AG04449 (cell line): ENCODE data around the gene CILP2.

Source experiments
- CTCF ChIA-PET: fragments of 350-600 bp; formaldehyde crosslinking; extraction: SDS; loops from one replicate; lab custom pipeline; 2021; ENCODE audit warnings: antibody characterized with exemption; lab: Yijun Ruan, JAX
- POLR2A ChIA-PET: fragments of 400-600, 350-600 bp; formaldehyde crosslinking; extraction: SDS; loops from one replicate; lab custom pipeline; 2020; ENCODE audit warnings: antibody characterized with exemption, inconsistent platforms; lab: Yijun Ruan, JAX
- DNase-seq: peaks from one replicate; pipeline ENCODE4 v3.0.0-alpha.2; 2010; ENCODE audit warnings: low read depth, low spot score
- H3K4me3 ChIP-seq: 2 replicates; pipeline ENCODE4 v1.5.1; 2011; ENCODE audit warnings: low read depth, mild to moderate bottlenecking, control low read depth, low read length
- CTCF ChIP-seq: IDR thresholded peaks from one replicate; pipeline ENCODE4 v1.5.1; 2011; ENCODE audit warnings: mild to moderate bottlenecking, moderate library complexity, low read length, control low read depth, inconsistent platforms; ENCODE audit not compliant: insufficient read depth; ENCODE audit errors: missing control alignments

Gene CILP2

GRCh38 chr19:19504754-19505668 lies 33.1 kb upstream of the CILP2 start:
- DNase-seq: no peak
- ChIA-PET POLR2A (interaction anchor here (1.1 kb wide), 1 partner anchor 11 kb away, joined by 3 read pairs; the partner anchor contains the start of gene NDUFA13), CTCF (interaction anchor here (0.6 to 1.5 kb wide), 6 partner anchors 14 to 139 kb away, joined by 3 to 5 read pairs (median 4); partner anchors contain the start of gene GMIP)
- TF ChIP-seq CTCF: no peak
- no peak overlapping the region for H3K4me3 ChIP-seq

- no peak for TF ChIP-seq CTCF
- CTCF ChIA-PET: interaction anchor here (1.3 to 1.5 kb wide), 3 partner anchors 15 to 27 kb away, joined by 3 to 5 read pairs (median 5); no protein-coding TSS in a partner anchor
Observed at GRCh38 chr19:19505669-19506326, 32.3 kb upstream of the CILP2 start.

GRCh38 chr19:19506592-19506991 lies 31.5 kb upstream of the CILP2 start:
- CTCF ChIA-PET: no interaction called here
- H3K4me3 ChIP-seq: no peak overlapping the region
- TF ChIP-seq CTCF: no peak
- DNase-seq: no peak
- POLR2A ChIA-PET: no interaction called here

More at GRCh38 chr19:19505669-19506326, 32.3 kb upstream of the CILP2 start:
- H3K4me3 ChIP-seq: no peak overlapping the region
- POLR2A ChIA-PET: no interaction called here
- DNase-seq: no peak

GRCh38 chr19:19507354-19507753 lies 30.7 kb upstream of the CILP2 start:
- ChIA-PET POLR2A (no interaction called here), CTCF (interaction anchor here (0.8 to 1.6 kb wide), 3 partner anchors 9 to 16 kb away, joined by 3 to 7 read pairs (median 3); partner anchors contain the start of gene NDUFA13)
- TF ChIP-seq CTCF: no peak
- H3K4me3 ChIP-seq: no peak overlapping the region
- no peak for DNase-seq

GRCh38 chr19:19508217-19508616 lies 29.8 kb upstream of the CILP2 start:
- POLR2A ChIA-PET: no interaction called here
- TF ChIP-seq CTCF: no peak
- DNase-seq: no peak
- H3K4me3 ChIP-seq: no peak overlapping the region
- CTCF ChIA-PET: interaction anchor here (0.8 to 1.6 kb wide), 5 partner anchors 13 to 361 kb away, joined by 3 to 7 read pairs (median 4); no protein-coding TSS in a partner anchor
